ENCODE results near the gene YARS2. TPM values are rescaled to one million over a fixed set of nuclear protein-coding genes. Genes with fewer than 3 reads are reported as not detected.

The YARS2 gene
- total RNA-seq, 1 experiment from 2014 or later = 41.4 TPM

GRCh38 chr12:32788405-32788804, 32.7 kb upstream of the YARS2 start:
- H2BK12ac ChIP-seq (ENCODE audit: insufficient read length, low read depth, low read length) = no peak overlapping the region
- no peak overlapping the region for H4K8ac ChIP-seq (replicated peaks; ENCODE audit: insufficient read length, low read depth, low read length)
- H3K14ac ChIP-seq (ENCODE audit: insufficient read depth, low read length) = no peak overlapping the region
- H3K4me3 Mint-ChIP-seq = no peak overlapping the region
- no peak overlapping the region for H3K27ac ChIP-seq (ENCODE audit: insufficient read length, low read depth, low read length)
- no peaks in the 10 kb centered on the region for H3K9me3 ChIP-seq (ENCODE audit: control insufficient read depth, low read depth, low read length)
- no peaks in the 10 kb centered on the region for H3K23me2 ChIP-seq (ENCODE audit: insufficient read length, low read depth, low read length, poor library complexity, severe bottlenecking)
- H3K23ac ChIP-seq (ENCODE audit: insufficient read length, low read depth, low read length) = no peak overlapping the region
- no peak overlapping the region for H2BK20ac ChIP-seq (ENCODE audit: low read depth, low read length, poor library complexity, severe bottlenecking)
- H3T11ph ChIP-seq (ENCODE audit: low read length) = no peak overlapping the region
- no peak overlapping the region for H3K9ac ChIP-seq (ENCODE audit: extremely low read depth, insufficient read length, low read length)
- H2BK15ac ChIP-seq (ENCODE audit: low read depth, low read length) = no peak overlapping the region
- H3K79me2 ChIP-seq (ENCODE audit: insufficient read depth, low read length) = no peaks in the 10 kb centered on the region
- H4K5ac ChIP-seq (ENCODE audit: insufficient read length, low read depth, low read length) = no peak overlapping the region
- H4K91ac ChIP-seq (ENCODE audit: insufficient read length, low read depth, low read length) = no peak overlapping the region
- no peaks in the 10 kb centered on the region for H3K27me3 Mint-ChIP-seq (ENCODE audit: low read depth)
- no peak overlapping the region for H3K56ac ChIP-seq (ENCODE audit: insufficient read length, low read depth, low read length)
- no peak overlapping the region for H3K4ac ChIP-seq (ENCODE audit: low read depth, low read length)
- no peaks in the 10 kb centered on the region; the same call in 1 of the 2 replicates for H3K27me3 ChIP-seq (ENCODE audit: insufficient read depth, low read length)
- no peak overlapping the region for H2AK5ac ChIP-seq (ENCODE audit: insufficient read length, low read length)
- peaks cover 0 to 2% of the 10 kb centered on the region in 2 experiments; a peak in 1 of 4 replicates for H3K4me1 Mint-ChIP-seq
- H3K36me3 Mint-ChIP-seq (ENCODE audit: insufficient read depth in 1 of 3, low read depth in 3 of 3) = peaks cover 0 to 17% (median 4%) of the 10 kb centered on the region in 3 experiments; a peak in 3 of 7 replicates
- no peak overlapping the region for H3K27ac Mint-ChIP-seq
- no peak overlapping the region for H2BK120ac ChIP-seq (ENCODE audit: low read depth, low read length, poor library complexity, severe bottlenecking)
- no peaks in the 10 kb centered on the region for H4K20me1 ChIP-seq (ENCODE audit: control insufficient read depth, insufficient read depth, insufficient read length)
- H3K79me1 ChIP-seq (ENCODE audit: insufficient read depth, low read depth, low read length, poor library complexity, severe bottlenecking) = no peaks in the 10 kb centered on the region
- no CpG with 5 or more reads among the region's 4 CpGs for WGBS (ENCODE audit: extremely low coverage, insufficient read length, low lambda C conversion rate)
- H3K9me3 Mint-ChIP-seq = peaks cover 3 to 4% of the 10 kb centered on the region in 2 experiments; a peak in 3 of 5 replicates
- H2AFZ ChIP-seq (ENCODE audit: low read length) = no peak overlapping the region
- DNase-seq = no peak
- H3K4me2 ChIP-seq (ENCODE audit: insufficient read depth, insufficient read length, low read length) = no peak overlapping the region
- H3K4me1 ChIP-seq (ENCODE audit: insufficient read depth, low read length) = no peaks in the 10 kb centered on the region
- no peak overlapping the region for H3K18ac ChIP-seq (ENCODE audit: insufficient read length, low read depth, low read length)
- TF ChIP-seq CTCF (conservative IDR thresholded peaks at IDR 0.05) = no peak
- H2BK5ac ChIP-seq (ENCODE audit: insufficient read length, low read length) = no peak overlapping the region
